GM23338 (cell line): ENCODE data around the gene CCNT2. TPM values are rescaled to one million over a fixed set of nuclear protein-coding genes. Genes with fewer than 3 reads are reported as not detected.

Source experiments
- ATAC-seq: fragments of 200-7000 bp; cut with Tn5 transposase; 3 replicates; pipeline ENCODE4 v1.9.1; 2020
- DNase-seq: peaks from one replicate; pipeline ENCODE4 v3.0.0-alpha.2; 2015; ENCODE audit warnings: low spot score
- H2AFZ ChIP-seq: fragments of 200-600 bp; sonication (generic); 2 replicates; pipeline ENCODE4 v1.8.0; 2016; ENCODE audit warnings: antibody characterized with exemption, mild to moderate bottlenecking, moderate library complexity
- H3F3A ChIP-seq: fragments of 200-600 bp; sonication (generic); replicated peaks from 2 replicates; pipeline ENCODE4 v1.8.0; 2017; ENCODE audit warnings: antibody characterized with exemption, mixed run types, low read depth
- H3K27ac ChIP-seq: fragments of 200-600 bp; sonication (generic); 2 replicates; pipeline ENCODE4 v1.6.1; 2016; ENCODE audit warnings: low read depth
- H3K27me3 ChIP-seq: fragments of 200-600 bp; sonication (generic); 2 replicates; pipeline ENCODE4 v1.8.0; 2016; ENCODE audit warnings: mild to moderate bottlenecking, mixed run types, moderate library complexity; ENCODE audit not compliant: insufficient read depth
- H3K36me3 ChIP-seq: fragments of 200-600 bp; sonication (generic); 2 replicates; pipeline ENCODE4 v1.8.0; 2016; ENCODE audit warnings: mild to moderate bottlenecking; ENCODE audit not compliant: insufficient read depth
- H3K4me1 ChIP-seq: fragments of 200-600 bp; sonication (generic); 2 replicates; pipeline ENCODE4 v1.8.0; 2016; ENCODE audit warnings: mild to moderate bottlenecking, moderate library complexity; ENCODE audit not compliant: insufficient read depth
- H3K4me2 ChIP-seq: fragments of 200-600 bp; sonication (generic); 2 replicates; pipeline ENCODE4 v1.7.1; 2017; ENCODE audit warnings: mixed run types
- H3K4me3 ChIP-seq: fragments of 200-600 bp; sonication (generic); 2 replicates; pipeline ENCODE4 v1.6.1; 2016; ENCODE audit warnings: mixed run types
- H3K79me2 ChIP-seq: fragments of 200-600 bp; sonication (generic); replicated peaks from 2 replicates; pipeline ENCODE4 v1.8.0; 2017; ENCODE audit warnings: mild to moderate bottlenecking; ENCODE audit not compliant: insufficient read depth
- H3K9me2 ChIP-seq: fragments of 200-600 bp; sonication (generic); 2 replicates; pipeline ENCODE4 v1.8.0; 2017; ENCODE audit not compliant: insufficient read depth
- H4K20me1 ChIP-seq: fragments of 200-600 bp; sonication (generic); replicated peaks from 2 replicates; pipeline ENCODE4 v1.8.0; 2017; ENCODE audit warnings: mild to moderate bottlenecking; ENCODE audit not compliant: insufficient read depth
- H3K27ac Mint-ChIP-seq: 2 replicates; pipeline ENCODE4 v1.8.0; 2020; ENCODE audit warnings: inconsistent platforms, mild to moderate bottlenecking, moderate library complexity, mixed read lengths
- H3K27me3 Mint-ChIP-seq: 3 replicates; pipeline ENCODE4 v1.8.0; 2022; ENCODE audit warnings: low read depth, mild to moderate bottlenecking, moderate library complexity, mixed read lengths, inconsistent platforms; ENCODE audit not compliant: insufficient read depth, poor library complexity
- H3K36me3 Mint-ChIP-seq: 3 replicates; pipeline ENCODE4 v1.8.0; 2021; ENCODE audit warnings: low read depth, mild to moderate bottlenecking, inconsistent platforms, moderate library complexity, mixed read lengths
- H3K4me1 Mint-ChIP-seq: 3 replicates; pipeline ENCODE4 v1.8.0; 2020; ENCODE audit warnings: mild to moderate bottlenecking, inconsistent platforms, mixed read lengths
- H3K4me3 Mint-ChIP-seq: 3 replicates; pipeline ENCODE4 v1.8.0; 2021; ENCODE audit warnings: moderate library complexity, mild to moderate bottlenecking, inconsistent platforms, mixed read lengths
- H3K9me3 Mint-ChIP-seq: 3 replicates; pipeline ENCODE4 v1.8.0; 2020; ENCODE audit warnings: moderate library complexity, mild to moderate bottlenecking, inconsistent platforms, mixed read lengths
- EZH2 ChIP-seq: fragments of 200-600 bp; sonication (generic); IDR thresholded peaks from one replicate; pipeline ENCODE4 v1.8.0; 2017; ENCODE audit warnings: antibody characterized with exemption, mild to moderate bottlenecking, low read depth; ENCODE audit not compliant: unreplicated experiment
- JUNB ChIP-seq: IDR thresholded peaks from one replicate; pipeline ENCODE4 v1.6.1; 2016; ENCODE audit warnings: antibody characterized with exemption; ENCODE audit not compliant: unreplicated experiment
- POLR2AphosphoS5 ChIP-seq: IDR thresholded peaks from 2 replicates; pipeline ENCODE4 v1.6.1; 2016; ENCODE audit warnings: antibody characterized with exemption, low read depth
- STAT1 ChIP-seq: IDR thresholded peaks from one replicate; pipeline ENCODE4 v1.6.1; 2016; ENCODE audit warnings: antibody characterized with exemption; ENCODE audit not compliant: unreplicated experiment
- polyA plus RNA-seq: library from polyadenylated mRNA; unstranded; fragments of >200 nt; fragmentation: Nextera tagmentation; extraction: Ambion mirVana; gene quantifications from 2 replicates; pipeline ENCODE4 v1.2.1, GENCODE V29; 2016
- total RNA-seq: library from RNA; depleted of rRNA; stranded (reverse); fragments of >200 nt; shearing (Covaris generic); gene quantifications from 2 replicates; pipeline ENCODE4 v1.2.3, GENCODE V29; 2014
- TF ChIP-seq, protein P1 (sequence below), 2 experiments: fragments of 200-600 bp in 1 of 2; sonication (generic) in 1 of 2; conservative IDR thresholded peaks; 2 replicates each; pipeline versions ENCODE4 v1.5.1 to v1.6.1; 2016 to 2017; ENCODE audit warnings: antibody characterized with exemption in 2 of 2, low read depth in 2 of 2, mild to moderate bottlenecking in 2 of 2, moderate library complexity in 1 of 2
- TF ChIP-seq, protein P2 (sequence below): IDR thresholded peaks from 2 replicates; pipeline ENCODE4 v1.6.1; 2016; ENCODE audit warnings: antibody characterized with exemption

The CCNT2 gene
- total and polyA plus RNA-seq, 2 experiments from 2014 or later = 22.5 to 46.5 TPM

DNA sequence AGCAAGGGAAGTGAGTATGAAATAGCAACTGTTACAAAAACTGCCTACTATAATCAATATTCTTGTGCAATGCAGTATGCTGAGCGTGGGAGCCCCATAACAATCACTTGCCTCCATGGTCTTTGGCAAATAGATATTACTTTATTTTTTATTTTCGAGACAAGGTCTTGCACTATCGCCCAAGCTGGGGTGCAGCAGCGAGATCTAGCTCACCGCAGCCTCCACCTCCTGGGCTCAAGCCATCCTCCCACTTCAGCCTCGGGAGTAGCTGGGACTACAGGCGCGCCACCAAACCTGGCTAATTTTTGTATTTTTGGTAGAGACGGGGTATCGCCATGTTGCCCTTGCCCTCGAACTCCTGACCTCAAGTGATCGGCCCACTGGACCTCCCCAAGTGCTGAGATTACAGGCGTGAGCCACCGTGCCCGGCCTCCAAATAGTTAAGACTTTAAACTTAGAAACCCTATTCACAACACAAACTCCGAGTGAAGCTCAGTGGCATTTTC lies 1.2 kb upstream of the CCNT2 start (continued):
- TF ChIP-seq, protein P1, sequence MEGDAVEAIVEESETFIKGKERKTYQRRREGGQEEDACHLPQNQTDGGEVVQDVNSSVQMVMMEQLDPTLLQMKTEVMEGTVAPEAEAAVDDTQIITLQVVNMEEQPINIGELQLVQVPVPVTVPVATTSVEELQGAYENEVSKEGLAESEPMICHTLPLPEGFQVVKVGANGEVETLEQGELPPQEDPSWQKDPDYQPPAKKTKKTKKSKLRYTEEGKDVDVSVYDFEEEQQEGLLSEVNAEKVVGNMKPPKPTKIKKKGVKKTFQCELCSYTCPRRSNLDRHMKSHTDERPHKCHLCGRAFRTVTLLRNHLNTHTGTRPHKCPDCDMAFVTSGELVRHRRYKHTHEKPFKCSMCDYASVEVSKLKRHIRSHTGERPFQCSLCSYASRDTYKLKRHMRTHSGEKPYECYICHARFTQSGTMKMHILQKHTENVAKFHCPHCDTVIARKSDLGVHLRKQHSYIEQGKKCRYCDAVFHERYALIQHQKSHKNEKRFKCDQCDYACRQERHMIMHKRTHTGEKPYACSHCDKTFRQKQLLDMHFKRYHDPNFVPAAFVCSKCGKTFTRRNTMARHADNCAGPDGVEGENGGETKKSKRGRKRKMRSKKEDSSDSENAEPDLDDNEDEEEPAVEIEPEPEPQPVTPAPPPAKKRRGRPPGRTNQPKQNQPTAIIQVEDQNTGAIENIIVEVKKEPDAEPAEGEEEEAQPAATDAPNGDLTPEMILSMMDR (conservative IDR thresholded peaks at IDR 0.05; ENCODE audit: low read depth in 2 of 2) = no peak
- TF ChIP-seq JUNB (no peak), EZH2 (no peak)
- TF ChIP-seq, protein P2, sequence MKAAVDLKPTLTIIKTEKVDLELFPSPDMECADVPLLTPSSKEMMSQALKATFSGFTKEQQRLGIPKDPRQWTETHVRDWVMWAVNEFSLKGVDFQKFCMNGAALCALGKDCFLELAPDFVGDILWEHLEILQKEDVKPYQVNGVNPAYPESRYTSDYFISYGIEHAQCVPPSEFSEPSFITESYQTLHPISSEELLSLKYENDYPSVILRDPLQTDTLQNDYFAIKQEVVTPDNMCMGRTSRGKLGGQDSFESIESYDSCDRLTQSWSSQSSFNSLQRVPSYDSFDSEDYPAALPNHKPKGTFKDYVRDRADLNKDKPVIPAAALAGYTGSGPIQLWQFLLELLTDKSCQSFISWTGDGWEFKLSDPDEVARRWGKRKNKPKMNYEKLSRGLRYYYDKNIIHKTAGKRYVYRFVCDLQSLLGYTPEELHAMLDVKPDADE = no peak

DNA sequence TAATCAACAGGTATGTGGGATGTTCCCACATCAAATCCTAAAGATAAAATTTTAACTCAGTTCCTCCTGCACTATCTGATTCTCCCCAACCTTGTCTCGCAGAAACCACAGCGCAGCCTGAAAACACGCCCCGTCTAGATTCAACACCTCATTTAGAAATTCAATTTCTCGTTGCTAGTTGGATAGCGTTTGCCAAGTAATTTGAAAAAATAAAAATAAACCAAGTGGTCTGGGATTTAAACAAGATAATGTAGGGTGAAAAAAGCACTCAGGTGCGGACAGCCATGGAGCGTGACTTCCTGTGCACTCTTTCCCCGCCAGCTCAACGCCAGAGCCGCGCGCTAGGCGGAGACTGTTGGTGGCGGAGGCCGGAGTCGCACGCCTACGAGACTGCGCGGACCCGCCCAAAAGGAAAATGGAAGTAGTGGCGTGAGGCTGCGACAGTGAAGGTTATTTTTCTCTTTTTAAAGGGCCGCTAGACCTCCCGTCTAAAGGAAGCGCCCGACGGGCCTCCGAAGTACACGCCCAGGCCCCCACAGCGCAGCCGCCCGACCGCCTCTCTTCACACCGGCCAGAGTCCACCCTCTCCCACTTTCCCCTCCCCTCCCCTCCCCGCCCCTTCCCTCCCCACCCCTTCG lies 615 bp upstream of the CCNT2 start:
- Mint-ChIP-seq H3K27me3 (peaks cover 14% of the 10 kb centered on the region), H3K9me3 (peaks cover 10% of the 10 kb centered on the region), H3K4me1 (peaks cover 16% of the 10 kb centered on the region), H3K4me3 (peak overlapping the region; percentile 95), H3K27ac (peak overlapping the region; percentile 99), H3K36me3 (peaks cover 13% of the 10 kb centered on the region; the same call in 2 of the 3 replicates)
- peak; percentile 83 for TF ChIP-seq POLR2AphosphoS5
- TF ChIP-seq STAT1 = no peak
- TF ChIP-seq, protein P1 (conservative IDR thresholded peaks at IDR 0.05; ENCODE audit: low read depth in 2 of 2) = peak in 1 of 2 experiments; percentile 18; a peak in 1 of 4 replicates
- H3K27ac ChIP-seq = peak overlapping the region; percentile 99
- H3K79me2 ChIP-seq = peaks cover 46% of the 10 kb centered on the region
- H3K27me3 ChIP-seq = no peaks in the 10 kb centered on the region
- peaks cover 31% of the 10 kb centered on the region for H3K4me1 ChIP-seq
- H3K4me2 ChIP-seq = peak overlapping the region; percentile 91
- H3F3A ChIP-seq = peaks cover 5% of the 10 kb centered on the region
- peak overlapping the region; percentile 91 for H3K4me3 ChIP-seq
- peak overlapping the region; percentile 97 for H2AFZ ChIP-seq
- no peaks in the 10 kb centered on the region for H3K9me2 ChIP-seq
- peaks cover 31% of the 10 kb centered on the region for H4K20me1 ChIP-seq
- ATAC-seq (peak; percentile 81), DNase-seq (no peak)
- H3K36me3 ChIP-seq = no peaks in the 10 kb centered on the region
